BE2C (cell line): ENCODE measurements around the gene DISC1.
"Not testable (repeated sequence)": the region's sequence is repeated elsewhere in the genome, so short reads cannot be mapped to it uniquely, and the experiment has no call there.

ENCODE experiments used
- DNase-seq: peaks from one replicate; pipeline ENCODE4 v3.0.0-alpha.2; 2020
- H3K27me3 ChIP-seq: fragments of 250-450 bp; sonication (Bioruptor Pico); 2 replicates; pipeline ENCODE4 v1.5.1; 2020; ENCODE audit warnings: mild to moderate bottlenecking
- H3K36me3 ChIP-seq: fragments of 250-450 bp; sonication (Bioruptor Pico); 2 replicates; pipeline ENCODE4 v1.5.1; 2020; ENCODE audit warnings: mild to moderate bottlenecking
- H3K4me1 ChIP-seq: fragments of 250-450 bp; sonication (Bioruptor Pico); 2 replicates; pipeline ENCODE4 v1.5.1; 2020
- H3K4me3 ChIP-seq: 2 replicates; pipeline ENCODE4 v1.5.1; 2011; ENCODE audit warnings: low read depth, low read length
- H3K9me3 ChIP-seq: fragments of 250-450 bp; sonication (Bioruptor Pico); 2 replicates; pipeline ENCODE4 v1.5.1; 2020
- CTCF ChIP-seq: IDR thresholded peaks from 2 replicates; pipeline ENCODE4 v1.5.1; 2012; ENCODE audit warnings: mild to moderate bottlenecking, low read depth, low read length

Gene DISC1

GRCh38 chr1:231761747-231762541, 135.4 kb downstream of the DISC1 start:
- Histone ChIP-seq H3K4me3 (no peak overlapping the region), H3K27me3 (no peaks in the 10 kb centered on the region), H3K36me3 (no peaks in the 10 kb centered on the region), H3K4me1 (no peaks in the 10 kb centered on the region), H3K9me3 (no peaks in the 10 kb centered on the region)
- no peak for TF ChIP-seq CTCF
- no peak for DNase-seq

GRCh38 chr1:231763456-231763855, 136.9 kb downstream of the DISC1 start:
- Histone ChIP-seq H3K4me1 (no peaks in the 10 kb centered on the region), H3K36me3 (no peaks in the 10 kb centered on the region), H3K4me3 (no peak overlapping the region), H3K27me3 (no peaks in the 10 kb centered on the region), H3K9me3 (no peaks in the 10 kb centered on the region)
- DNase-seq, result no peak
- TF ChIP-seq CTCF, result no peak

GRCh38 chr1:231765825-231766224, 139.2 kb downstream of the DISC1 start:
- H3K4me1 ChIP-seq, H3K9me3 ChIP-seq, H3K4me3 ChIP-seq, DNase-seq, H3K36me3 ChIP-seq, H3K27me3 ChIP-seq: not testable (repeated sequence)

- H3K9me3 ChIP-seq, result no peaks in the 10 kb centered on the region
- TF ChIP-seq CTCF, result no peak
- no peak for DNase-seq
Observed at GRCh38 chr1:231767471-231767870, 140.9 kb downstream of the DISC1 start.

GRCh38 chr1:231768416-231768815, 141.8 kb downstream of the DISC1 start:
- no peak for DNase-seq
- no peaks in the 10 kb centered on the region for H3K9me3 ChIP-seq
- no peak for TF ChIP-seq CTCF
- no peaks in the 10 kb centered on the region for H3K36me3 ChIP-seq
- no peaks in the 10 kb centered on the region for H3K4me1 ChIP-seq
- no peaks in the 10 kb centered on the region for H3K27me3 ChIP-seq
- H3K4me3 ChIP-seq, result no peak overlapping the region

More at GRCh38 chr1:231767471-231767870, 140.9 kb downstream of the DISC1 start:
- Histone ChIP-seq H3K27me3 (no peaks in the 10 kb centered on the region), H3K4me1 (no peaks in the 10 kb centered on the region), H3K36me3 (no peaks in the 10 kb centered on the region), H3K4me3 (no peak overlapping the region)

- Histone ChIP-seq H3K4me1 (no peaks in the 10 kb centered on the region), H3K9me3 (no peaks in the 10 kb centered on the region), H3K36me3 (no peaks in the 10 kb centered on the region), H3K27me3 (no peaks in the 10 kb centered on the region), H3K4me3 (no peak overlapping the region)
- DNase-seq, result no peak
- TF ChIP-seq CTCF, result no peak
Observed at GRCh38 chr1:231770506-231771175, 144.1 kb downstream of the DISC1 start.
